GM21390 (cell line): ENCODE data around the gene FUOM.
A peak's percentile ranks its signal among the peaks of the same experiment; 100 is the strongest.

Source experiments
- ATAC-seq: cut with Tn5 transposase; IDR thresholded peaks from one replicate; pipeline ENCODE4 v1.9.1; 2021; ENCODE audit not compliant: unreplicated experiment

The FUOM gene

GRCh38 chr10:133315847-133316246, 42.0 kb downstream of the FUOM start:
- no peak for ATAC-seq

- no peak for ATAC-seq
These were observed 42.9 kb downstream of the FUOM start for GRCh38 chr10:133314911-133315310.

GRCh38 chr10:133313192-133313591, 44.6 kb downstream of the FUOM start:
- no peak for ATAC-seq

GRCh38 chr10:133312769-133313145, 45.1 kb downstream of the FUOM start:
- no peak for ATAC-seq

- ATAC-seq: no peak
These were observed 45.6 kb downstream of the FUOM start for GRCh38 chr10:133312016-133312768.

- no peak for ATAC-seq
These were observed 46.2 kb downstream of the FUOM start for GRCh38 chr10:133311570-133311969.

- ATAC-seq: no peak
These were observed 47.0 kb downstream of the FUOM start for GRCh38 chr10:133310789-133311188.

- no peak for ATAC-seq
These were observed 47.4 kb downstream of the FUOM start for GRCh38 chr10:133310399-133310755.

GRCh38 chr10:133309720-133310398, 48.0 kb downstream of the FUOM start:
- ATAC-seq: no peak

GRCh38 chr10:133309100-133309719, 48.6 kb downstream of the FUOM start:
- peak; percentile 76 for ATAC-seq

GRCh38 chr10:133308421-133309099, 49.3 kb downstream of the FUOM start, which contains the start of the genes TUBGCP2 and ZNF511:
Gene TUBGCP2 (minus strand): TSS chr10:133308872. CDS start chr10:133302941, 5,931 bp downstream.
Gene ZNF511 (plus strand): TSS chr10:133308914. CDS start chr10:133308944, 30 bp downstream.
- ATAC-seq: peak; percentile 84

GRCh38 chr10:133307776-133308420, 49.9 kb downstream of the FUOM start:
- peak; percentile 38 for ATAC-seq

GRCh38 chr10:133306941-133307379, 50.9 kb downstream of the FUOM start:
- no peak for ATAC-seq

- no peak for ATAC-seq
These were observed 51.7 kb downstream of the FUOM start for GRCh38 chr10:133306097-133306476.
